Heart right ventricle (tissue), 16 donors: ENCODE measurements around the gene IQGAP1. TPM values are rescaled to one million over a fixed set of nuclear protein-coding genes. Genes with fewer than 3 reads are reported as not detected.

ENCODE experiments used
- ATAC-seq, 8 donors: fragments of 200-7000 bp; cut with Tn5 transposase; one replicate each; pipeline ENCODE4 v1.9.1; 2020; ENCODE audit warnings: mild to moderate bottlenecking in 8 of 8, moderate library complexity in 8 of 8, moderate number of reproducible peaks in 1 of 8
- DNase-seq, 2 donors: peaks; one replicate each; pipeline ENCODE4 v3.0.0-alpha.2; 2020
- H3K27ac ChIP-seq, 10 donors: fragments of 200-600 bp; sonication (generic) in 2 of 10; one replicate each; pipeline versions ENCODE4 v1.5.0 to v1.8.0; 2020 to 2022; ENCODE audit warnings: mild to moderate bottlenecking in 3 of 10
- H3K27me3 ChIP-seq, 7 donors: fragments of 200-600 bp; one replicate each; pipeline ENCODE4 v1.8.0; 2021 to 2022; ENCODE audit warnings: mild to moderate bottlenecking in 2 of 7
- H3K36me3 ChIP-seq, 9 donors: fragments of 200-600 bp; sonication (generic) in 1 of 9; one replicate each; pipeline versions ENCODE4 v1.5.0 to v1.8.0; 2020 to 2022; ENCODE audit warnings: mild to moderate bottlenecking in 2 of 9
- H3K4me1 ChIP-seq, 9 donors: fragments of 200-600 bp; sonication (generic) in 1 of 9; one replicate each; pipeline versions ENCODE4 v1.5.0 to v1.8.0; 2020 to 2022; ENCODE audit warnings: mild to moderate bottlenecking in 4 of 9
- H3K4me3 ChIP-seq, 10 donors: fragments of 200-600 bp; sonication (generic) in 2 of 10; one replicate each; pipeline versions ENCODE4 v1.5.0 to v1.8.0; 2020 to 2022; ENCODE audit warnings: mild to moderate bottlenecking in 7 of 10, moderate library complexity in 2 of 10
- H3K9me3 ChIP-seq, 11 donors: fragments of 200-600 bp in 10 of 11; sonication (generic) in 2 of 11; one replicate each; pipeline versions ENCODE4 v1.5.0 to v1.8.0; 2013 to 2022; ENCODE audit warnings: mild to moderate bottlenecking in 2 of 11, control low read depth in 1 of 11, moderate library complexity in 1 of 11
- CTCF ChIP-seq, 9 donors: fragments of 200-600 bp; sonication (generic) in 2 of 9; IDR thresholded peaks; one replicate each; pipeline versions ENCODE4 v1.5.0 to v1.8.0; 2021 to 2022; ENCODE audit warnings: antibody characterized with exemption in 9 of 9, mild to moderate bottlenecking in 5 of 9, moderate library complexity in 1 of 9
- WGBS, 2 donors: extraction: QIAGEN DNeasy Blood & Tissue Kit; methylation state at CpG; one replicate each; pipeline ENCODE4 v1.1.7; 2013; ENCODE audit warnings: inconsistent platforms in 1 of 2; 5-methylcytosine and 5-hydroxymethylcytosine counted together
- intact Hi-C, 10 donors: fragments of 100-400 bp; cut with DNase I; formaldehyde crosslinking; loops; one replicate each; pipeline versions ENCODE4 v1.11.1 to v1.14.2; 2022
- polyA plus RNA-seq, 2 donors: library from polyadenylated mRNA; stranded (reverse); fragments of 200-250 nt; gene quantifications; one replicate each; pipeline ENCODE4 v1.2.3, GENCODE V29; 2013
- total RNA-seq, 10 donors: library from RNA; stranded (reverse); fragmentation: NEBNext Ultra II Directional in 3 of 10; extraction: Animal tissue kit (Norgen Biotek cat#: 25700) in 3 of 10; gene quantifications; one replicate each; pipeline versions ENCODE4 v1.2.1 to v1.2.4, GENCODE V29; 2021 to 2023
- donor health status: Arrhythmogenic right ventricular cardiomyopathy.
- donor health status: ischemic (EF 13 %, LVEDD 7.1; RV severe dilation, severe dysfunction).
- donor health status: healthy with polysubstance abuse.
- donor health status: DM: no; HTN: yes; CAD: no.
- donor health status: DM: no; HTN: no; CAD: no.
- donor health status: ischemic (EF 25% LVEDD 6.9; RV normal size, moderate dysfunction).
- donor health status: ischemic (EF 25% LVEDD 5.7; RV mildly dilated, moderate dysfunction).
- donor health status: healthy.
- donor health status: DM: yes; HTN: yes; CAD: no.
- donor health status: Ischemic cardiomyopathy.
- donor health status: ischemic (EF 35%, LVEDD 5.7; RV mildly dilated, moderate dysfunction).
- donor health status: nonischemic (EF 11% LVEDD 7.7; RV severe dilation, severe dysfunction).
- donor health status: DM: yes; HTN: yes; CAD: no.
- donor health status: PGD.
- donor health status: ischemic (EF 29% LVEDD 5.4; RV normal size, mild dysfunction).
- donor health status: nonischemic (EF 23%, LVEDD 6.1; RV moderate dilation, normal function).

Gene IQGAP1
- total and polyA plus RNA-seq, 12 donors: 28.6 to 81.7 (median 35.0) TPM

- peak in 3 of 9 donors; percentile 7 to 31 (median 19) for TF ChIP-seq CTCF (IDR thresholded peaks at IDR 0.05)
- 2% methylated on average over 51 to 52 of the region's 52 CpGs for WGBS, 2 donors
- intact Hi-C loops: loop anchor here in 2 of 10 donors (2.0 to 5.0 kb wide), 2 partner anchors 70 to 74 kb away; no protein-coding TSS in a partner anchor
- Histone ChIP-seq H3K27me3 (no peaks in the 10 kb centered on the region), H3K36me3 (peaks cover 0 to 40% (median 14%) of the 10 kb centered on the region in 9 donors), H3K4me3 (peak overlapping the region; percentile 57 to 97 (median 84)), H3K27ac (peak overlapping the region; percentile 81 to 99 (median 97)), H3K4me1 (peaks cover 15 to 55% (median 52%) of the 10 kb centered on the region in 9 donors), H3K9me3 (no peaks in the 10 kb centered on the region)
- ATAC-seq (peak; percentile 40 to 70 (median 64)), DNase-seq (peak; percentile 66 to 73)
These were observed 679 bp downstream of the IQGAP1 start for GRCh38 chr15:90388462-90389380.

GRCh38 chr15:90389513-90389912 is 1.5 kb downstream of the IQGAP1 start:
- 62 to 70% methylated on average over 6 of the region's 6 CpGs for WGBS, 2 donors
- H3K4me3 ChIP-seq: peak overlapping the region; percentile 57 to 97 (median 84)
- peaks cover 19 to 62% (median 60%) of the 10 kb centered on the region in 9 donors for H3K4me1 ChIP-seq
- ATAC-seq (no peak), DNase-seq (no peak)
- peak overlapping the region in 7 of 10 donors; percentile 95 to 99 (median 97) for H3K27ac ChIP-seq
- intact Hi-C loops: loop anchor here in 2 of 10 donors (2.0 to 5.0 kb wide), 2 partner anchors 69 to 73 kb away; no protein-coding TSS in a partner anchor
- no peaks in the 10 kb centered on the region for H3K9me3 ChIP-seq
- peaks cover 0 to 42% (median 14%) of the 10 kb centered on the region in 9 donors for H3K36me3 ChIP-seq
- no peak for TF ChIP-seq CTCF (IDR thresholded peaks at IDR 0.05)
- no peaks in the 10 kb centered on the region for H3K27me3 ChIP-seq

DNA sequence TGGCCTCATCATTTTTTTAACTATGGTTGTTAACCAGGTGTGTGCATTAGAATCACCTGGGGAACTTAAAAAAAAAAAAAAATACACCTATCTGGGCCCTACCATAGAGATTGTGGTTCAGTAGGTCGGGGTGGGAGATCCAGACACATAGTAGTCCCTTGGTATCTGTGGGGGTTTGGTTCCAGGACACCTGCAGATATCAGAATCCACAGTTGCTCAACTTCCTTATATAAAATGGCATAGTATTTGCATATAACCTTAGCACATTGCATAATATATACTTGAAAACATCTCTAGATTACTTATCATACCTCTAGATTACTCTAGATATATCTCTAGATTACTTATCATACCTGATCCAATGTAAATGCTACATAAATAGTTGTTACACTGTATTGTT is 5.0 kb downstream of the IQGAP1 start:
- H3K27ac ChIP-seq: peak overlapping the region in 1 of 10 donors; percentile 8
- DNase-seq (no peak), ATAC-seq (no peak)
- peaks cover 0 to 48% (median 14%) of the 10 kb centered on the region in 9 donors for H3K36me3 ChIP-seq
- TF ChIP-seq CTCF (IDR thresholded peaks at IDR 0.05): no peak
- no peak overlapping the region for H3K4me3 ChIP-seq
- intact Hi-C loops: no loop called here
- WGBS, 2 donors: 90 to 91% methylated on average over 1 of the region's 1 CpG
- H3K9me3 ChIP-seq: no peaks in the 10 kb centered on the region
- no peaks in the 10 kb centered on the region for H3K27me3 ChIP-seq
- H3K4me1 ChIP-seq: peaks cover 19 to 90% (median 85%) of the 10 kb centered on the region in 9 donors

GRCh38 chr15:90394074-90394473 is 6.0 kb downstream of the IQGAP1 start:
- H3K4me1 ChIP-seq: peaks cover 19 to 100% (median 91%) of the 10 kb centered on the region in 9 donors

More at GRCh38 chr15:90394074-90394473, 6.0 kb downstream of the IQGAP1 start:
- intact Hi-C loops: no loop called here
- Histone ChIP-seq H3K27me3 (no peaks in the 10 kb centered on the region), H3K4me3 (no peak overlapping the region), H3K36me3 (peaks cover 0 to 48% (median 14%) of the 10 kb centered on the region in 9 donors), H3K9me3 (no peaks in the 10 kb centered on the region), H3K27ac (peak overlapping the region in 7 of 10 donors; percentile 3 to 52 (median 39))
- no peak for TF ChIP-seq CTCF (IDR thresholded peaks at IDR 0.05)
- DNase-seq (no peak), ATAC-seq (no peak)
- 100% methylated on average over 1 of the region's 1 CpG for WGBS, 2 donors
